GM12891 (cell line): Measurements from ENCODE around the gene GSTT2.
A peak's percentile ranks its signal among the peaks of the same experiment; 100 is the strongest.

Experiments used
- DNase-seq: peaks from one replicate; pipeline ENCODE4 v3.0.0; 2011; ENCODE audit warnings: low spot score; ENCODE audit not compliant: insufficient read length
- FAIRE-seq: peaks from 2 replicates; lab custom pipeline; 2011; peaks lifted over from hg19 to GRCh38; lab: Jason Lieb, UNC
- PAX5 ChIP-seq: IDR thresholded peaks from 2 replicates; pipeline ENCODE4 v1.6.1; 2011; ENCODE audit warnings: low read length, moderate library complexity, mild to moderate bottlenecking; ENCODE audit not compliant: insufficient read depth, severe bottlenecking
- POLR2A ChIP-seq: IDR thresholded peaks from 2 replicates; pipeline ENCODE4 v1.6.1; 2011; ENCODE audit warnings: low read depth, low read length, control low read depth
- POLR2AphosphoS5 ChIP-seq: IDR thresholded peaks from 2 replicates; pipeline ENCODE4 v1.6.1; 2011; ENCODE audit warnings: low read depth, low read length, control low read depth
- POU2F2 ChIP-seq: IDR thresholded peaks from 2 replicates; pipeline ENCODE4 v1.6.1; 2011; ENCODE audit warnings: low read depth, mild to moderate bottlenecking, control low read depth, low read length, moderate library complexity
- SPI1 ChIP-seq: IDR thresholded peaks from 2 replicates; pipeline ENCODE4 v1.6.1; 2011; ENCODE audit warnings: low read depth, low read length, control low read depth
- TAF1 ChIP-seq: IDR thresholded peaks from 2 replicates; pipeline ENCODE4 v1.6.1; 2011; ENCODE audit warnings: low read depth, low read length, control low read depth

Gene GSTT2

DNA sequence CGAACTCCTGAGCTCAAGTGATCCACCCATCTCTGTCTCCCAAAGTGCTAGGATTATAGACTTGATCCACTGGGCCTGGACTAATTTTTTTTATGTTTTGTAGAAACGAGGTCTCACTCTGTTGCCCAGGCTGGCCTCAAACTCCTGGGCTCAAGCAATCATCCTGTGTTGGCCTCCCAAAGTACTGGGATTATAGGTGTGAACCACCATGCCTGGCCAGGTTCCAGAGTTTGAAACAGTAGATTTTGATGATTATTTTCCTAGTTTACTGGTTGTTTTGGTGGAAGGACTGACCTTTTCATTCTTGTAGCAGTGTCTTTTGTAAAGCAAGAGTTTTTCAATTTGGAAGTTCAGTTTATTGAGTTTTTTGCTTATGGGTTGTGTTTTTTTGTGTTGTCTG lies 46.1 kb downstream of the GSTT2 start:
- no peak for FAIRE-seq
- DNase-seq: no peak
- TF ChIP-seq SPI1 (no peak), POU2F2 (no peak), TAF1 (no peak), POLR2AphosphoS5 (no peak)

DNA sequence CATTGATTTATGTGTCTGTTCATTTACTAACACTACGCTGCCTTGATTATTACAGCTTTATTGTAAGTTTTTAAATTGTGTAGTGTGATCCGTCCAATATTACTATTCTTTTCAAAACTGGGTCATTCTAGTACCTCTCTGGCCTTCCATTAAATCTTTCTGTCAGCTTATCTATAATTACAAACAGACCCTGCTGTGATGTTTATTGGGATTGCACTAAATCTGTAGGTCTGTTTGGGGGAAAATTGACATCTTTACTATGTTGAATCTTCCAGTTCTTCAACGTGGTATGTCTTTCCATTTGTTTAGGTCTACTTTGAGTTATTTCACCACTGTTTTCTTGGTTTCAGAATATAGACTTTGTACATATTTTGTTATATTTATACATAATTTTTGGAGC lies 46.8 kb downstream of the GSTT2 start:
- no peak for FAIRE-seq
- DNase-seq: no peak
- TF ChIP-seq POLR2AphosphoS5: no peak

DNA sequence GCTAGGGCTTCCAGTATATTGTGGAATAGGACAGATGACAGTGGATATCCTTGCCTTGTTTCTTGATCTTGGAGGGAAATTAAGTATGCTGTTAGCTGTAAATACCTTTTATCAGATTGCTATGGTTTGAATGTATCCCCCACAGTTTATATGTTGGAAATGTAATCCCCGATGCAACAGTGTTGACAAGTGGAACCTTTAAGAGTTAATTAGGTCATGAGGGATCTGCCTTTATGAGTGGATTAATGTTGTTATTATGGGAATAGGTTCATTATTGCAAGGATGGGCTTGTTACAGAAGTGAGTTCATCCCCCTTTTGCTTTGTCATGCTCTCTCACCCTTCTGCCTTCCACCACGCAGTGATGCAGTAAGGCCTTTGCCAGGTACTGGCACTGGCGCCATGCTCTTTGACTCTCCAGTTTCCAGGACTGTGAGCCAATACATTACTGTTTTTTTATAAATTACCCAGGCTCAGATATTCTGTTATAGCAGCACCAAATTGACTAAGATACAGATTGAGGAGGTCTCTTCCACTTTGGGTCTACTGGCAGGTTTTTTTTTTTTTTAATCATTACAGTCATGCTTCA lies 47.5 kb downstream of the GSTT2 start:
- no peak for FAIRE-seq
- no peak for DNase-seq
- TF ChIP-seq SPI1: no peak
- TF ChIP-seq POLR2A: no peak
- TF ChIP-seq POLR2AphosphoS5: no peak
- TF ChIP-seq POU2F2: no peak
- no peak for TF ChIP-seq PAX5
- TF ChIP-seq TAF1: no peak

DNA sequence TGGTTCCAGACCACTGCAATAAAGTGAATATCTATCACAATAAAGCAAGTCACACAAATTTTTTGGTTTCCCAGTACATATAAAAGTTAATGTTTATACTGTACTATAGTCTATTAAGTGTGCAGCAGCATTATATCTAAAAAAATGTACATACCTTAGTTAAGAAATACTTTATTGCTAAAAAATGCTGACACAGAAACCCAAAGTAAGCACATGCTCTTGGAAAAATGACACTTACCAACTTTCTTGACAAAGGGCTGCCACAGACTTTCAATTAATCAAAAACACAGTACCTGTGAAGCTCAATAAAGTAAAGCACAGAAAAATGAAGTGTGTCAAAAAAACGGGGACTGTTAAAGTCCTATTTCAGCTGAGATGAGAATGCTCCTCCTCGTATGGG lies 48.1 kb downstream of the GSTT2 start:
- no peak for FAIRE-seq

GRCh38 chr22:24028533-24028932 lies 48.6 kb downstream of the GSTT2 start:
- no peak for TF ChIP-seq TAF1
- FAIRE-seq (peak; percentile 58), DNase-seq (no peak)

More for the DNA sequence above, 48.1 kb downstream of the GSTT2 start:
- no peak for DNase-seq
- TF ChIP-seq POLR2AphosphoS5 (no peak), PAX5 (no peak), POLR2A (no peak), SPI1 (no peak), TAF1 (no peak), POU2F2 (no peak)

DNA sequence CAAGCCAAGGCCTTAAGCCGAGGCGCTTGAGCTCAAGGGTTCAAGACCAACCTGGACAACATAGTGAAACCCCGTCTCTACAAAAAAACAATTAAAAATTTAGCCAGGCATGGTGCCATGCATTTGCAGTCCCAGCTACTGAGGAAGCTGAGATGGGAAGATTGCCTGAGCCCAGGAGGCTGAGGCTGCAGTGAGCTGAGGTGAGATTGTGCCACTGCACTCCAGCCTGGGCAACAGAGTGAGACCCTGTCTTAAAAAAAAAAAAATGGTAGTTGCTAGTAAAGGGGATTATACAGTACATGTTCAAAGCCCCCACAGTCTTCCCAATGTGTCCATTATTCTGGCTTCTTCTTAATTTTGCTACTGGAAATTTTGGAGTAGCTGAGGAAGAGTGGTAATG lies 49.4 kb downstream of the GSTT2 start:
- FAIRE-seq (no peak), DNase-seq (no peak)
- TF ChIP-seq POU2F2 (no peak), POLR2A (no peak), TAF1 (no peak), POLR2AphosphoS5 (no peak), SPI1 (no peak), PAX5 (no peak)

DNA sequence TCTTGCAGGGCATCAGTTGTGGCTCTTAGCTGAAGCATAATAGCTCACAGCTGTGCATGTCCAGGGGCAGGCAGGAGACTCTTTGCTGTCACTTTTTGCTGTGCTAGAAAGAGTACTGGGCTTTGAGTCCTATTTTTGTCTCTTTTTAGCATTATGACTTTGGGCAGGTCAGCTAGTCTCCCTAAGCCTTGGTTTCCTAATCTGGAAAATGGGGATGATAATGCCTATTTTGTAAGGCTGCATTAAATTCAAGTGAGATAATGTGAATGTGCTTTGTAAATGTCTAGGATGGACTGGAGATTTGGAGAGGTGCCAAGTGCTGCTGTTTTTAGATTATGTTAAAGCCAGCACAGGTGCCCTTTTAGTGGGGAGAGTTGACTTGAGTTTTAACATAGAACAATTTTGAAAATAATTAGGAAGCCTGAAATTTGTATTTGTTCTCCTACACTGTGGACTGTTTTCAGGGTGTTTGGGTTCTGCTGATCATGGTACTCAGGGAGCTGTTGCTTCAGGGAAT lies 50.3 kb downstream of the GSTT2 start:
- FAIRE-seq: no peak
- DNase-seq: no peak
- TF ChIP-seq POLR2A (no peak), TAF1 (no peak), PAX5 (no peak), POU2F2 (no peak), POLR2AphosphoS5 (no peak), SPI1 (no peak)
